GM18517 (cell line): Measurements from ENCODE around the gene PPFIA1.
"Not testable (repeated sequence)": the region's sequence is repeated elsewhere in the genome, so short reads cannot be mapped to it uniquely, and the experiment has no call there.

Experiments used
- ATAC-seq: cut with Tn5 transposase; IDR thresholded peaks from one replicate; pipeline ENCODE4 v1.9.1; 2021; ENCODE audit warnings: mild to moderate bottlenecking, moderate library complexity; ENCODE audit not compliant: unreplicated experiment

Gene PPFIA1

DNA sequence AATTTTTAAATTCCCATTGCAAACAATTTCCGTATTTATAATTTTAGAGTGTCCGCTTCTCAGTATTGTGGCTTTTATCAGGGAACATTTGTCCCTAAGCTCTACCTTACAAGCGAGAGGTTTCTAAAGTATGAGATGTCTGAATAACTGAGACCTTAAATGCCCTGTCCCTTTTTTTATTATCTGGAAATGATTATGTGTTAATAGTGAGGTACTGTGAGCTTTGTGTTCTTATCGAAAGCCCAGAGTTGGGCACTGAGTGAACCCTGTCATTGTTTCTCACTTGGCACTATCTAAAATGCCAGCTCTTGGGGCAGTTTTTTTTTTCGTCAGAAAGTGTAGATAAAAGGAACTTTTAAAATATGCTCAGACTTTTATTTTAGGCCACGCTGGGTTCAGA is 137.3 kb downstream of the PPFIA1 start:
- ATAC-seq = no peak

DNA sequence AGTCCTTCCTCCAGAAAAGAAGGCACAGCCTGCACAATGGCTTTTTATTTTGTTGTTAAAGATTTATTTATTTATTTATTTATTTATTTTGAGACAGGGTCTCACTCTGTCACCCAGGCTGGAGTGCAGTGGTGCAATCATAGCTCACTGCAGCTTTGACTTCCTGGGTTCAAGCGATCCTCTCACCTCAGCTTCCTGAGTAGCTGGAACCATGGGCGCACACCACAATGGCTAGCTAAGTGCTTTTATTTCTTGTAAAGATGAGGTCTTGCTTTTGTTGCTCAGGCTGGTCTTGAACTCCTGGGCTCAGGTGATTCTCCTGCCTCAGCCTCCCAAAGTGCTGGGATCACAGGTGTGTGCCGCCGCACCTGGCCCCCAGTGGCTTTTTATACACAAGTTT is 137.8 kb downstream of the PPFIA1 start:
- ATAC-seq = not testable (repeated sequence)

DNA sequence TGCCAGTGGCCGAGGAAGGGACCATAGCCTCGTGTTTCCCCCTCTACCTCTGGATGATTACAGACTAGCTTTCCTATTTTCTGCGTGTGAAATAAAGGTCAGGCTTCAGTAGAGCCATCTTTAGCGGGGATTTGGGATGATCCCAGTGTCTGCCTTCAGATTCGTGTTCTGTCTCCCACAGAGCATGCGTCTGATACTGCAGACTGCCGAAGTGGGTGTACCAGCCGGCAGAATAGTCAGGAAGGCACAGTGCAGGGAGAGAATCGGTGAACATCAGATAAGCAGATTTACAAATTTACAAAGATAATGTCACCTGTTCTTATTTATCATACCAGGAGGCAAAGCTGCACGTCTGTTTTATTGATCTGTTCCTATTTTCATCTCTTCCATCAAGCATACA is 138.9 kb downstream of the PPFIA1 start:
- ATAC-seq = no peak

DNA sequence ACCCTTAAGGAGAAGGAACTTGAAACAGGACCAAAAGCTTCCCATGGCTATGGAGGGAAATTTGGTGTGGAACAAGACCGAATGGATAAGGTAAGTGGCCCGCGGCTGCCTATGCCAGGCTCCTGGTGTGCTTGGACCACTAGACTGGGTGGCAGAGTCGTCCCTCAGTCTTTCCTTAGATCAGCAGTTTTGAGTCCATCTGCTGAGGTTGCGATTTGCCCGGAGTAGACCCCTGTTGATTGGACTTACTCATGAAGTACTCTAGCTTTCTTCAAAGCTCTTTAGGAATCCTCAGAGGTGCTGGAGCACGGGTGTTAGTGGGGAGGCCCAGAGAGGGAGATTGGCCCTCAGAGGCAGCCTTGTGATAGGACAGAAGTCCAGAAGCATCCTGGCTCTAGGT is 139.4 kb downstream of the PPFIA1 start:
- ATAC-seq = no peak

DNA sequence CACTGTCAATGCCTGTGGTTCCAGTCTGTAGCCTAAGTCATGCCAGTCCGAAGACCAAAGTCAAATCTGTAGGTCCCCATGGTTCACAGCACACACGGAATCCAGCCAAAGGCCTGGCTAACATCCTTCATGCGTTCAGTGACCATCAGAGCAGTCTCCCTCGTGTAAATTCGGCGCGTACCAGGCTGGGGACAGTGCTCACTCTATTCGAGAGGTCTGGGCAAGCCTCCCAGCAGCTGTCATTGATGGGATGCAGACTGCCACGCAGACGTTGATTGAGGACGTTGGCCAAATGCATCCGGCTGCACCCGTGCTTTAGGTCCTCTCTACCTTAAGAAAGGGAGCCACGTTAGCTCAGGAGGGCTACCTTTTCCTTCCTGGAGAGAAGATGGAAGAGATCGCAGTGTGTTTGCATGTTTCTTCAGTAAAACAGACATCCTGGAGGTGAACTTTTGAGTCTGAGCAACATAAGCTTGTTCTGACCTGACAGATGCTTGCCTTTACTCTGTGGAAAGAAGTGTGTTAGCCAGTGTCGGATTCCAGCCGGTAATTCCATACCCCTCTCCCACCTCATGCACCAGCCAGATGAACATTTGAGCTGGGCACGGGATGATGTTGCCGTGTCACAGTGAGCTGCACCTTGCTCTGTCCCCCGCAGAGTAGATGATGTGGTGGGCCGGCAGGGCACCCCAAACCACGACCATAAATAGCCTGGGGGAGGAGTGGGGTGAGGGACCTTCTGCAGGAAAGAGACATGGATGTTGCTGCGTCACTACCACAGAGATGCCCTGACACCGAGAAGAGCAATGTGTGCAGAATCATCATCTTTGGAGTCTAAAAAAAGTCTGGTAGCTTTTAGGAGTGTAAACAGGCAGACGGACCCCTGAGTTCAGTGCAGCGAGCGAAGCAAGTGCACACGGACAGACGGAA is 140.1 kb downstream of the PPFIA1 start:
- ATAC-seq = no peak

DNA sequence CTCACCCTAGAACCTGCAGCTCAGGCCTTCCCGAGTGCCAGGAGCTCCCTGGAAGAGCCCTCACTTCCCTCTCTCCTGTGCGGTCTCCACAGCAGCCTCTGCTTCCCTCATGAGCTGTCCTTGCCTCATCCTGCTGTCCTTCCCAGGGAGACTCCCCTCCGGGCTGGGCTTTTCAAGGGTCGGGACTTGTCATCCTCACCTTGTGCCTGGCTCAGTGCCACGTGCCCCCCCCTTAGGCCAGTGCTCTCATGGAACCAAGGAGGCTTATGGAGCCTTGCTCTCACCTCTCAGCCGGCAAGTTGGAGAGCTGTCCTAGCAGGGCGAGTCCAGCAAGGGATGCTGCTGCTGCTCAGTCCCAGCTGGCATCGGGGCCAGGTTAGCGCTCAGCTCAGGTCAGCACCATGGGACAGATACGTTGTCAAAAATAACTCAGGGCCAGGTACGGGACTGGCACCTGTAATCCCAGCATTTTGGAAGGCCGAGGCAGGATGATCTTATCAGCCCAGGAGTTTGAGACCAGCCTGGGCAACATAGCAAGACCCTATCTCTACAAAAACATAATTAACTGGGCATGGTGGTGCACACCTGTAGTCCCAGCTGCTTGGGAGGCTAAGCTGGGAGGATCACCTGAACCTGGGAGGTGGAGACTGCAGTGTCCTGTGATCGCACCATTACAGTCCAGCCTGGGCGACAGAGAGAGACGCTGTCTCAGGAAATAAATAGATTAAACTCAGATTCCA is 141.4 kb downstream of the PPFIA1 start:
- no peak for ATAC-seq

DNA sequence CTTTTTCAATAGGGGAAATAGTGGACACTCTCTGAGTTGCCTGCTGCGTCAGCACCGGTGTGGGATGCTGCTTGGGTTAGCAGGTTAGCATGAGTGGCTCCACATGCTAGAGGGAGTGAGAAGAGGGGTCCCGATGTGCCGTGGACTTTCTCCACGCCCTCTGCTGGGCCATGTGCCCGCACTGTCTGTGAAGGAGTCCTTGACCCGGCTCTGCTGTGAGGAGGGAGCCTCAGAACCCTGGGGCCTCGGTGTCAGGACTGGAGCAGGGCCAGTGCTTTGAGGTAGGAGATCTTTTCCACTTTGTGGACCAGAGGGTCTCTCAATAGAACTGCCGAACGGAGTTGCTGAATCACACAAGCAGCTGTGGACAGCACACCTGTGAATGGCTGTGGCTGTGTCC is 142.7 kb downstream of the PPFIA1 start:
- ATAC-seq = no peak

DNA sequence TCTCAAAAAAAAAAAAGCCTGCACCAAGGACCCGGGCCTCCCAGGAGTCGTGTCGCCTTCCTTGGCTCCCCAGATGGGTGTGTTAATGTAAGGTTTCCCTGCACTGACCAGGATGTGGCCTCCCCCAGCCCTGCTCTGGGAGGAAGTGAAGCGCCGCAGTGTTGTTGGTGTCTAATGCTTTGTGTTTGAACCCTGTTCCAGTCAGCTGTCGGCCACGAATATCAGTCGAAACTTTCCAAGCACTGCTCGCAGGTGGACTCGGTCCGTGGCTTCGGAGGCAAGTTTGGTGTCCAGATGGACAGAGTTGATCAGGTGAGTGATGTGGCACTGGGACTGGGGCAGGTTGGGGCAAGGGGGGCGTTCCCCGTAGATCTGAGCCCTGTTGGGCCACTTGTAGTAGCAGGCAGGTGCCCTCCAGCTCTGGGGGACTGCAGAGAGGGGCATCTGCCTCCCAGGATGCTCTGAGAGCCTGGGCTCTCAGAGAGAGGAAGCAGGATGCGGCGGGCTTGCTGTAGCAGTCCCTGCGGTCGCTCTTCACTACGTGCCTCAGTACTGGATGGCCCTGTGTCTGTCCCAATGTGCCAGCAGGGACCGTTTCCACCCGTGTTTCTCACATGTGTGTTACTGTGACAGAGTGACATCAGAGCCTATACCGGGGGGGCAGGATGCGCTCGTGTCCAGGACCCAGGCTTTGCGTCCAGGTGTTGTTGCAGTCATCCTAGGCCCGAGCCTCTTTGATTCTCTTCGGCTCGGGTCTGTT is 144.0 kb downstream of the PPFIA1 start:
- ATAC-seq = no peak

DNA sequence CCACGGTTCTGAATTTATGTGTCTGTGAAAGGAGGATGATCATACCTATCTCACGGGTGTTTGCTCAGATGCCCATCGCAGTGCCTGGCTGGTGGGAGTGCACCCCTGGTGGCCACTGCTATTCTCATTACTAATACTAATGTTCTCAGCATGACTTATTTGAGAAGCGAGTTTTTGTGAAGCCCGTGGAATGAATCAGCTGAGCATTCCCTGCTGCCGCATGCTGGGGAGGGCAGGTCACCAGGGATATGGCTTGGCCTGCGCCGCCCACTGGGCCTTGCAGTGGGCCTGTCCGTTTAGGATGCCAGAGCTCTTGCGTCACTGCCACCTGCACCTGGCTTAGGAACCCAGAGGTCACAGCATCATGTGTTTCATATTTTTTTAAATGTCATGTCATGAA is 144.7 kb downstream of the PPFIA1 start:
- no peak for ATAC-seq

DNA sequence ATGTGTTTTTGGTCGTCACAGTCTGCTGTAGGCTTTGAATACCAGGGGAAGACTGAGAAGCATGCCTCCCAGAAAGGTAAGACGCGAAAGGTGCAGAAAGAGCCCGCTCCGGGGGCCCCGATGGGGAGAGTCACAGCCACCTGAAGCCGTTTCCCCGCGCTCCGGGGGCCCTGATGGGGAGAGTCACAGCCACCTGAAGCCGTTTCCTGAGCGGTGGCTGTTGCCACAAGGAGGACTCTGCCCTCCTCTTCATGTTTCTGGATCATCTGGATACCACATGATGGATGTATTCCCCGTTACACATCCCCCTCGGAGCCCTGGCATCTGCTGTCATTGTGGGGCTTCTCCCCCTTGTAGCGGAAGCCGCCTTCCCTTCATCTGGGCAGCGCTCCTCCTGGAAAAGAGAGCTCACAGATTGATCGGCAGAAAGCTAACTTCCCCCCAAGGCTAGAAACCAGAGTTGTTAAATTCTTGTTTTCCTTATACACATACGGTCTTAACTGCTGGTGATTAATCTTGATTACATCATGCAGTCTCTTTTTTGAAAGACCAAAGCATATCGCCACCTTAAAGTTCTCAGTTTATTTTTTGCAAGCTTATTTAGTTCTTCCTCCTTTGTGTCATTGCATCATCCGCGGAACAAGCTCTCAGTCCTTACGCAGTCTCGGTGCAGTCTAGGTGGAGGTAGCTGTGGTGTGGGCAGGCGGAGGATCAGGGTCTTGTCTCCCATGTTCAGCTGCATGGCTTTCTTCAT is 145.3 kb downstream of the PPFIA1 start:
- ATAC-seq = no peak

DNA sequence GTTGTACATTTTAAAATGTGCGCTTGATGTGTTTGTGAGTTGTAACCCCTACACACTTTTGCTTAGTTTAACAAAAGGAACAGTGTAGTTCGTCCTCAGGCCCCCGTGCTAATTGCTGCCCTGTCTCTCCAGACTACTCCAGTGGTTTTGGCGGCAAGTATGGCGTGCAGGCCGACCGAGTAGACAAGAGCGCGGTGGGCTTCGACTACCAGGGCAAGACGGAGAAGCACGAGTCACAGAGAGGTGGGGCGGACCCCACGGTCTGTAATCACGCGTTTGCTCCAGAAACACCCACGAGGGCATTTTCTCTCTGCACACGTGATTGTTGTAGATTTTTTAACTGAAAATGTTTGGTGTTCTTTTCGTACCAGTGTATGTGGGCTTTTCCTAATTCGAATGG is 146.4 kb downstream of the PPFIA1 start:
- ATAC-seq = no peak

DNA sequence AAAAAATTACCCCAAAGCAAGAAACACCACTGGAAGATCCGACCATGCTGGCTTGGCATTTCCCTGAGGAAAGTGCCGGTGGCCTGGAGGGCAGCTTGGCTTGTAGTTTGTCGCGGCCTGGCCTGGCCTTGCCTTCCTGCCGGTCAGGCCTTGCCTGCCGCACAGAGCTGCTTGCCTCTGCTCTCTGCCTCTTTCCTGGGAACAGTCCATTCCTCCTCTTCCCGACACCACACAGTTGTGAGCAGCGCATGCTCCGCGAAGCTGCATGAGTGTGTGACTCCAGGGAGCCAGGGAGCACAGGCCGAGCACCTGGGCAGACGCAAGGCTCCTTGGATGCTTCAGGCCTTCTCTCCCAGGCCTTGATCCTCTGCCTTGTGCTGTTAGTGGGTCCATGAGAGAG is 147.6 kb downstream of the PPFIA1 start:
- no peak for ATAC-seq

DNA sequence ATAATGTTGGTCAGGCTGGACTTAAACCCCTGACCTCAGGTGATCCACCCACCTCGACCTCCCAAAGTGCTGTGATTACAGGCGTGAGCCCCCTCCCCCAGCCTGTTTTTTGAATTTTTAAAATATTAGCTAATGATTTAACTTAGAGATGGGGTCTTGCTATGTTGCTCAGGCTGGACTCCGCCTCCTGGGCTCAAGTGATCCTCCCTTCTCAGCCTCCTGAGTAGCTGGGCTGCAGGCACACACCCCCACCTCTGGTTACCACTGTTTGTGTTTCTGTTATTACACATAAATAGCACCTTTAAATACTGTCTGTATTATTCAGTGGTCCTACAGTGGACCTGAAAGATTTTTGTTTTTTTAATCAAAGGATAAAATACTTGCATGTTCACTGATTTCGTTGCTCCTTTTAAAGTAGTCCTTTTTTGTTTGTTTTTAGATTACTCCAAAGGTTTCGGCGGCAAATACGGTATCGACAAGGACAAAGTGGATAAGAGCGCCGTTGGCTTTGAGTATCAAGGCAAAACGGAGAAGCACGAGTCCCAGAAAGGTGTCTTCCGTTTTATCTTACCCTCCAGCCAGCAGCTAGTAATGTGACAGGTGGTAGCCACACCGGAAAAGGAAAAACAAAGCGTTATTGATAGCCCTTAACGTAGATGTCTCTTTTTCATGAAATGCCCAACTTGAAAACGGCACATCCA is 149.0 kb downstream of the PPFIA1 start:
- no peak for ATAC-seq

DNA sequence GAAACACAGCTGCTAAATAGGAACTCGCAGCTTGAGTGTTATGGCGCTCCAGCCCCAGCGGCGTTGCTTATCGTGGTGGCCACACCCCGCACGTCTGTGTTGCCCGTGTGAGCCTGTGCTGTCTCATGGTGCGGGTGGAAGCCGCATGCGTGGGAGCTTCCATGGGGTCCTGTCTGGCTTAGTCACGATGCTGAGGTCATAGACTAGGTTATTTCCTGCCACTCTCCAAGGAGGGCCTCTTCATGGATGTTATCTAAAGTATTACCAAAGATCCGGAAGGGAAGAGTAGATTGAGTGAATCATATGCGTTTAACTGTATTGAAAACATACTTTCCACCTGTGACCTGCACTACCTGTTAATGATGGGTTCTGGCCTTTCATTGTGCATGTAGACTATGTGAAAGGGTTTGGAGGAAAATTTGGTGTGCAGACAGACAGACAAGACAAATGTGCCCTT is 149.5 kb downstream of the PPFIA1 start:
- no peak for ATAC-seq

DNA sequence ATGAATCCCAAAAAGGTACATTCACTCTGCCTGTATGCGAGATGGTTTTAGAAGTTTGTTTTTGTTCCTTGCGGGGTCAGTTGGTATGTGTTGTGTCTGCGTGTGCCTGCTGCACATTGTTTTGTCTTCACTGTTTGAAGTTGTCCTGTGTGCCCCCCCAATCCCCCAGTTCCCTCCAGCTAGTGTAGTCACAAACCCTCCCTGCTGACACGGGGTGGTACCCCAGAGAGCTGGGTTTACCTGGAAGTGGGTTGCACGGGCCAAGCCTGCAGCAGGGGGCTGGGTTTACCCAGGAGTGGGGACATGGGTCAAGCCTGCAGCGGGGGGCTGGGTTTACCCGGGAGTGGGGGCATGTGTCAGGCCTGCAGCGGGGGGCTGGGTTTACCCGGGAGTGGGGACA is 150.0 kb downstream of the PPFIA1 start:
- no peak for ATAC-seq

DNA sequence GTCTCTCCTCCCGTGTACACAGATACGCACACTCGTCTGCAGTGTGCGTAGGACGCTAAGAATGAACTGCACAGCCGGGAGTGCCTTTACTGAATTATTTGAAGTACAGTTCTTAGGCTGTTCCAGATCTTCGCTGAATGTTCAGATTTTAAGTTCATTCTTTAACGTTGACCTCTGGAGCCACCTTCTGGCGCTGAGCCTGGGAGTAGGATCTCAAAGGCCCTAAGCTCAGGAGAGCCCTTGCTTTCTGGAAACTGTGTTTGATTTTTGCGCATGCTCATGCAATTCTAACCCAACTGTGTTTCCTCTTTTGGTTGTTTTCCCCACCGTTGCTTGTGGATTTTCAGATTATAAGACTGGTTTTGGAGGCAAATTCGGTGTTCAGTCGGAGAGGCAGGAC is 150.6 kb downstream of the PPFIA1 start:
- ATAC-seq = no peak

DNA sequence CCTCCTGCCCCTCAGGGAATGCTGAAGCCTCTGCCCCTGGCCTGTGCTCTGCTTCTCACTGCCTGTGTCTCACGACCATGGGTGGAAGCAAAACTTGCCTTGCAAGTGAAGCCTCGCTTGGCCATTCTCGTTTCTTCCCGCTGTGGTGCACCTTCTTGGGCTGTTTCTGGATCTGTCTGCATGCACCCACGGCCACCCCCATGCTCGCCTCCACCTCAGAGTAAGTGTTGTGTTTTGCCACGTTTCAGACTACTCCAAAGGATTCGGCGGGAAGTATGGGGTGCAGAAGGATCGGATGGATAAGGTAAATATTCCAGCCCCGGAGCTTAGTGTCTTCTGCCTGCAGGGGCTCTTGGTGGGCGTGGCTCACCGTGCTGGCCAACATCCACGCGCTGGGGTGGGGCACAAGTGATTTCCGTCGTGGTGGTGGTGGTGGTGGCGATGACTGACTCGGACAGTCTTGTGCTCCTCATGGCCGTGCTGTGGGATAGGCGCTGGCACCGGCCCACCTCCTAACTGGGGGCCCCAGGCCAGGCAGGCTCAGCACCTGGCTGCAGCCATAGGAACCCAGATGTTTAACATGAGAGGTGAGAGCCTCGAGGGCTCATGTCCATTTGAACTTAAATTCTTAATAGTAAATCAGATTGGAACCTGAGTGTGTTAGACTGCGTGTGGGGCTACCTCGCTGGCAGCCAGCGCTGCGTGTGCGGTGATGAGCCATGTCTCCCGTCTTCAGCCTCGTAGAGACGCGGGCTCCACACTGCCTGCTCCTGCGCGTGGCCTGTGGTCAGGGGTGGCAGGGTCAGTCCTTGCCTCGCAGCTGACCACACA is 152.4 kb downstream of the PPFIA1 start:
- ATAC-seq = no peak

DNA sequence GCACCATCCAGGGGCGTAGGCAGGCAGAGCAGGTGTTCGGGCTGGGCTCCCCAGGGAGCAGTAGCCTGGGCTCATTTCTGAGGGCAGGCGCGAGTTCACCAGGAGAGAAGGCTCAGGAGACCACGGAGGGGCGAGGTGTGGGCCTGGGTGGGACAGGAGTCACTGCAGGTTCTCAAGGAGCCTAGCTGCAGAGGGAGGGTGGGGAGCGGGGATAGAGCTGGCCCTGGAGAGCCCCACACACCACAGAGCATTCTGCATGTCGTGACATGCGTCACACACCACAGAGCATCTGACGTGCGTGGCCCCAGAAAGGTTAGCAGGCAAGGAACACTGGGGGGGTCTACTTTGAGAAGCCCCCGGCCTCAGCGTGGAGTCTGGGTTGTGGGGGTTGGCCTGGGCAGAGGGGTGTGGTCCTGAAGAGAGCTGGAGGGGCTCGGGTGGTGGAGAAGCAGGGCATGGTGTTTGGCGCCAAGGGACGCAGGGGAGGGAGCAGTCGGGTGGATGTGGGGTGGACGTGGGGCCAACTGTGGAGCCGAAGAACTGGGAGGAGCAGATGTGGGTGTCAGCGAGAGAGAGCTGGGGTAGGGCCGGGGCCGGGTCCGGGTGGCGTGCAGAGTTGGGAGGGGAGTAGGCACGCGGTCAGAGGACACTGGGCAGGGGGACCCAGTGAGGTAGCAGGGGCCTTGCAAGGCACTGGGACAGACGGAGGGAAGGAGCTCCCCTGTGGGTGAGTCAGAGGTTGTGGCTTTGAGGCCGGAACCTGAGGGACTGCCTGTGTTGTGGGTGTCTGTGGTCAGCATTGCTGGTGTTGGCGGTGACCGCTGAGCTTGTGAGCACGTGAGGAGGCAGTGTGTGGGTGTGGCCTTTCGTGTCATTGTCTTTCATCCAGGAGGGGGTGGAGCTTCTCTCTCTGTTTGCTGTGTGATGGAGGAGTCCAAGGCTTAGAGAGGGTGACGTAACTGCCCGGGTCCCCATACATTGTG is 153.3 kb downstream of the PPFIA1 start:
- ATAC-seq = no peak
